ENCODE results near the gene CYS1.

Gene CYS1

GRCh38 chr2:10067881-10068280 lies 12.3 kb downstream of the CYS1 start:
- no peak for DNase-seq

DNA sequence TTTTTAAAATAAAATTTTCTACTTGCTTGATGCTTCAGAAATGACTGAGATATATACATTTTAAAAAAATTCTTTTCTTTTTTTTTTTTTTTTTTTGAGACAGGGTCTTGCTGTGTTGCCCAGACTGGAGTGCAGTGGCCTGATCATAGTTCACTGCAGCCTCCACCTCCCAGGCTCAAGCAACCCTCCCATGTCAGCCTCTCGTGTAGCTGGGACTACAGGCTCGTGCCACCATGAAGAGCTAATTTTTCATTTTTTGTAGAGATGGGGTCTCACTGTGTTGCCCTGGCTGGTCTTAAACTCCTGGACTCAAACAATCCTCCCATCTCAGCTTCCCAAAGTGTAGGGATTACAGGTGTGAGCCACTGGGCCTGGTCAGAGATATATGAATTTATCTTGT lies 12.9 kb downstream of the CYS1 start:
- no peak for DNase-seq

GRCh38 chr2:10065773-10066055 lies 14.5 kb downstream of the CYS1 start:
- DNase-seq: no peak

DNA sequence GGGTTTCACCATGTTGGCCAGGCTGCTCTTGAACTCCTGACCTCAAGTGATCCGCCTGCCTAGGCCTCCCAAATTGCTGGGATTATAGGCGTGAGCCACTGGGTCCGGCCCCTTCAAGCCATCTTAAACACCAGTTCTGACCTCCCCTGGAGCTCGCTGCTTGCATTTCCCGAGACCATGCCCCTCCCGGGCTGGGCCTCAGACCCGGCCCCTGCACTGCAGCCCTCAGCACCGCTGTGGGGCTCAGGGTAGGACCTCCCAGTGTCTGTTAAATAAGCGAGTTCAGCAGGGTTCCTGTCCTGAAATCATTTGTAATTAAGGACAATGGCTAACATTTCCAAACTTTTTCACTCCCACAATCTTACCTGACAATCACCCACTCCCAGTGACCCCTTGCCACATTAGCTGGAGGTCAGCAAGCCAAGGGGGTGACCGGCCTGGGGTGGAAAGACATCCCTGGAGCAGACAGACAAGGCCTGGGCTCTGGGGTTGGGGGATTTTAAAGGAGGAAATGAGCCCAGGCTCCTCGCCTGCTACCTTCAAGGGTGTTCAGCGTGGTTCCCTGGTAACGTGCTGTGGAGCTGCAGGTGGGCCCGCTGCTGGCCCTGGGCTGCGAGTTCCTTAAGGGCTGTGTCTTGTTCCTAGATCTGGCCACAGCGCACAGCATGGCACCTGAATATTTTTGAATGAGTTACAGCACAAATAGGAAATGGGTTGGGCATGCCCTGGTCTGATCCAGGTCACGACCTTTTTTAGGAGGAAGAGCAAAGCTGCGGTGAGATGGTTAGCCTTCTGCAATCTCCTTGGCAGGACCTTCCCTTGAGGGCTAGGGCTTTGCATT lies 15.1 kb downstream of the CYS1 start:
- DNase-seq: no peak

DNA sequence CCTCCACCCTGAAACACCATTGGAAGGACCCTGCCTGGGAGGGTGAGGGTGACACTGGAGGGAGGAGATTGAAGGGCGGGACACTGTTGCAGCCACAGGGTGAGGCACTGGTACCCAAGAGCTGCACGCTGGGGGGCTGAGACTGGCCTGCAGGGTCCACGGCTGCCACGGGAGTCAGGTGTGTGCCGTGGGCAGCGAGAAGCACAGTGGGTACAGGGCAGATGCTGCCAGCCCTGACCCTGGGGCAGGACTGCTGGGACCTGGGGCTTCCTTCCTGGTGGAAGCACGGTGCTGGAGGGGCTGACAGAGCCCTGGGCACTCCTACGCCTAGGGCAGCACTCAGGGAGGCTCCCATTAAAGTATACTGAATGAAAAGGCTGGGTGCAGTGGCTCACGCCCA lies 16.6 kb downstream of the CYS1 start:
- no peak for DNase-seq

DNA sequence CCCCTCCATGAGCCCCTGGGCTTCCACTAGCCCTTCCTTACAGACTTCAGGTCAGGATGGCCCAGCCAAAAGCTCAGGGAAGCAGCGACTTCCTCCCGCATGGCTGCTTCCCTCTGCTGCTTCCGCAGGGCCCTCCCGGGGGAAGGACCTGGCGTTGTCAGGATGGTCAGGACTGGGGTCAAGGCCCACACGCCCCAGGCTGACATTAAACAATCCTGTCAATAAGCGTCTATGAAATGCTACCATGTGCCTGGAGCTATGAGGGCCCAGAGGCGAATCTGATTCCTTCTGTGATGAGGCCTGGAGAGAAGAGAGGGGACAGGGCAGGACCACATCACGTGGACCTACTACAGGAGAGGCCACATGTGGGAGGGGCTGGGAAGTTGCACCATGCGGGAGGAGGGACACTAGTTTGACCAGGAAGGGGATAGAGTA lies 17.3 kb downstream of the CYS1 start:
- DNase-seq: no peak

DNA sequence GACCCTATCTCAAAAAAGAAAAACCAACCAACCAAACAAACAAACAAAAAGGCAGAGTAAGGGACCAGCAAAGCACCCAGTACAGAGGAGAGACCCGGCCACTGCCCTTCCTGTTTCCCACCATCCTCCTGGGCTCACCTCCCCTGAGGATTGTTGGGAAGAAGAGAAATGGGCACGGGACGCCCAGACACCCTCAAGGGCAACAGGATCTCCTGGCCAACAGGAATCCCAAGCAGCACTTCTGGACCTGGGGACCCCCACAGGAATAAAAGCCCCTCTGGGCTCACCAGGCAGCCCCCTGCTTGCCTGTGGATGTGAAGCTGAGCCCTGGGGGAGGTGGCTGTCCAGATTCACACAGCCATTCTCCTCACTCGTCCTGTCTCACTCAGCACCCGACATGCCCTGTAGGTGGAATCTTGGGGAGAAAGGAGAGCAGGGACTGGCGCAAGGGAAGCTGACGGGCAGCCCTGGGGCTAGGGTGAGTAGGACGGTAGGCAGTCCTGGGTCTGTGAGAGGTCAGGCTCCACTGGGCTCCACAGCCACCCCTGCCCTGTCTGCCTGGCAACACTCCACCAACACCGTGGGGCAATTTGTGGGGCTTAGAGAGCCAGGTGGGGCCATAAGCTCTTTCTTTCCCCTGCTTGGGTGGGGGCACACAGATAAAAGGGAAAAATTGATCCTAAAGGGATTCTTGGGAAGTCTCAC lies 18.8 kb downstream of the CYS1 start:
- no peak for DNase-seq

GRCh38 chr2:10059552-10060335 lies 20.5 kb downstream of the CYS1 start:
- no peak for DNase-seq

DNA sequence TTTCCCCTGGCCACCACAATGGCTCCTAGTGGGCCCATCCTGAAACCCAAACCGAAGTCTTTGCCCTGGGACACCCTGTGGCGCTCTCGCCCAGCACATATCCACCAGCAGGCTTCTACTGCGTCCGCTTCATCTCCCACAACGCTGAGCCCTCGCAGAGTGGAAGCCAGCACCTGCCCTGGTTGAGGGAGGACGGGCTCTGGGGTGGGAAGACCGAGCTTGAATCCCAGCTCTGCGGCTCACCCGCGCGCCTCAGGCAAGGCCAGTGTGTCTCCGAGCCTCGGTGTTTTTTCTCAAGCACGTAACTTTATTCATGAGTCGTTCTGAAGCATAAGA lies 21.2 kb downstream of the CYS1 start:
- DNase-seq: no peak

DNA sequence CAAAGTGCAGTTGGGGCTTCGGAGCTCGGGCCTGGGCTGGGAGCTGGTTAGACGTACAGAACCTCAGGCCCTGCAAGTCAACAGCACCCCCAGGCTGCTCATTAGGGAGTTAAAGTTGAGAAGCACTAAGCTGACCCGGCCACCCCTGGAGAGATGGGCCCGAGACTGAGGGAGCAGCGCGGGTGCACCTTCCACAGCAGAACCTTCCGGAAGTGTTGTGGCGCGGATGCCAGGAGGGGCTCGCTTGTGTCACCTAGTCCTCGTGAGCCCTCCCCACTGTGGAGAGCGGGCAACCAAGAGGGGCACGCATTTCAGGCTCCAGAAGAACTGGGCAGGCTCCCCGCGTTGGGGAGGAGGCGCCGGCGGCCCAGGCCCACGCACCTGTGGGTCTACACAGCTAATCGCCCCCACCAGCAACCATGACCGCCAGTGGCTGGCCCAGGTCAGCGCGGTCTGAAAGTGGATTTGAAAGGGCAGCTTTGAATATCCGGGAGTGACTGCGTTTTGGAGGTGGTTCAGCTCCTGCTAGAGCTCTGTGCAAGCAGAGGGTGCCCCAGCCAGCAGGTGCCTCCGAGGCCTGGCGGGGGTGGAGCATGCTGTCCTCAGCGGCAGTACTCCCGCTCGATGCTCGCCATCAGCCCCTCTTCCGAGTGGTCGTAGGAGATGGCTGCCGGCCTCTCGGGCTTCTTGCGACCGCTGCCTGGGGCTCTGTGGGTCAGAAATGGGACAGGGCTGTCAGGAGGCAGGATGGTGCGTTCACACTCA lies 21.8 kb downstream of the CYS1 start:
- DNase-seq: no peak

DNA sequence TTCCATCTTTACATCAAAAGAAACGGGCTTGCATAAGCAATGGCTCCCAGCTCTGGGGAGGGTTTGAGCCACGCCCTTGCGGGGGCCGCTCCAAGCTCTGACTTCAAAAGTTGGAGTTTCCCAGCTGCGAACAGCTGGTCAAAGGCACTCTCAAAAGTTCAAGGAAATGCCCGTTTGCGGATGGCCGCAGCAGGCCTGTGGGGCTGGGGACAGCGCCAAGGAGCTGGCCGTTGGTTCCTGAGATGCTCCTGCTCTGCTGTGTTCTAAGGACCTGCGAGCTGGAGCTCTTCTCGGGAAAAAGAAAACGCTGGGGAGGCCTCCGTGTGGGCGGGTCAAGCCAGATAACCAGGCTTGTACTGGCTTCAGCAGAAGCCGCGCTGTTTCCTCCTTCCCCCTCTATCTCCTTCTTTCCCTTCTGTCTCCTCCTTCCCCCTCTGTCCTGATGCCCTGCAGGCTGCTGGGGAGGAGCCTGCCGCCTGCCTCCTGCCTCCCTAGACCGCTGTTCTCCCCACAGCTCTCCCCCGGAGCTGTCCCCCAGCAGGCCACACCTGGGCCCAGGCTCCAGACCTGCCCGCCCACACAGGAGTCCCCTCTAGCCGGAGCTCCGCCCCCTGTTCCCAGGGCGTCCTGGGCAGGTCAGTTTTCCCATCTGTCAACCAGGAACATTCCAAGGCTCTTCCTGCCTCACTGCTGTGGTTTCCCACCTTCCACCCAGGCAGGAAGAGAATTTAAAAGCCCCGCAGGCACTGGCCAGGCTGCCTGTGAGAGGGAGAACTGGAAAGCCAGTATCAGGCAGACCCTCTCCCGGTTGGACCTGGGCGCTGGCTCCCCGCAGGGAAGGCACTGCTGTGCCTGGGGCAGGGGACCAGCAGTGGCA lies 22.7 kb downstream of the CYS1 start:
- no peak for DNase-seq

- DNase-seq: no peak
Measured at GRCh38 chr2:10056439-10056838, 23.8 kb downstream of the CYS1 start.

DNA sequence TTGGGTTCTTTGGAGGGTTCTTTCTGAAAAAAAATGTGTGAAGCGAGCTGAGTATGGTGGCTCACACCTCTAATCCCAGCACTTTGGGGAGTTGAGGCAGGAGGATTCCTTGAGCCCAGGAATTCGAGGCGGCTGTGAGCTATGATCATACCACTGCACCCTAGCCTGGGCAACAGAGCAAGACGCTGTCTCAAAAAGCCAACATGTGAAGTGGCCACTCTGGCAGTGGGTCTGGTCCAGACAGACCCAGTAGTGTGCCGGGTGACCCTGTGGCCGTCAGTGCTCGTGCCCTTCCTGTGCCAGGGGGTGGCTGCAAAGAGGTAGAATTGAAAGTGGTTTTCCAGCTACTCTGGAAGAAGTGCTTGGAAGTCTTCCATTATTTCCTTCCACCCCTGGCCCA lies 25.2 kb downstream of the CYS1 start:
- no peak for DNase-seq

- DNase-seq: no peak
Measured at GRCh38 chr2:10054424-10054823, 25.8 kb downstream of the CYS1 start.

- DNase-seq: no peak
Measured at GRCh38 chr2:10053351-10053750, 26.9 kb downstream of the CYS1 start.

- DNase-seq: no peak
Measured at GRCh38 chr2:10052216-10052615, 28.0 kb downstream of the CYS1 start.

- DNase-seq: no peak
Measured at GRCh38 chr2:10048501-10049171, 31.6 kb downstream of the CYS1 start.

- DNase-seq: no peak
Measured at GRCh38 chr2:10047616-10048500, 32.4 kb downstream of the CYS1 start.

GRCh38 chr2:10046931-10047330 lies 33.3 kb downstream of the CYS1 start:
- DNase-seq: no peak

GRCh38 chr2:10045561-10046355 lies 34.5 kb downstream of the CYS1 start:
- no peak for DNase-seq
